Articular chondrocyte of knee joint (primary cell): ENCODE data around the gene BTNL2. TPM values are rescaled to one million over a fixed set of nuclear protein-coding genes. Genes with fewer than 3 reads are reported as not detected.

Experiments used
- small RNA-seq: library from RNA; depleted of rRNA; stranded (forward); fragments of <200 nt; gene quantifications from one replicate; pipeline ENCODE3, GENCODE V24; 2012
- total RNA-seq: library from RNA; depleted of rRNA; stranded (reverse); fragments of >200 nt; gene quantifications from 2 replicates; pipeline ENCODE4 v1.2.3, GENCODE V29; 2012

BTNL2 gene, protein sequence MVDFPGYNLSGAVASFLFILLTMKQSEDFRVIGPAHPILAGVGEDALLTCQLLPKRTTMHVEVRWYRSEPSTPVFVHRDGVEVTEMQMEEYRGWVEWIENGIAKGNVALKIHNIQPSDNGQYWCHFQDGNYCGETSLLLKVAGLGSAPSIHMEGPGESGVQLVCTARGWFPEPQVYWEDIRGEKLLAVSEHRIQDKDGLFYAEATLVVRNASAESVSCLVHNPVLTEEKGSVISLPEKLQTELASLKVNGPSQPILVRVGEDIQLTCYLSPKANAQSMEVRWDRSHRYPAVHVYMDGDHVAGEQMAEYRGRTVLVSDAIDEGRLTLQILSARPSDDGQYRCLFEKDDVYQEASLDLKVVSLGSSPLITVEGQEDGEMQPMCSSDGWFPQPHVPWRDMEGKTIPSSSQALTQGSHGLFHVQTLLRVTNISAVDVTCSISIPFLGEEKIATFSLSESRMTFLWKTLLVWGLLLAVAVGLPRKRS
- total RNA-seq = not detected in 2 replicates

GRCh38 chr6:32406857-32407256, at the start of gene BTNL2:
Gene BTNL2, minus strand, starts transcription at chr6:32407181. Its CDS starts 58 bp downstream, at chr6:32407123.

GRCh38 chr6:32439602-32440214, 32.7 kb upstream of the BTNL2 start, which contains the start of gene HLA-DRA:
Gene HLA-DRA, plus strand, starts transcription at chr6:32439887. Its CDS starts 64 bp downstream, at chr6:32439951.

GRCh38 chr6:32371803-32372202, 35.2 kb downstream of the BTNL2 start, which contains the start of gene TSBP1:
Gene TSBP1, minus strand, starts transcription at chr6:32371903. Its CDS starts 197 bp downstream, at chr6:32371706.

Small RNAs within 50 kb of the gene (small RNA-seq; reads per million reads assigned to genes)
- not detected for gene RNU6-603P

Other genes starting within 250 kb of the BTNL2 start
- 0.86 and 1.7 TPM in 2 replicates for gene EGFL8, start 242.6 kb downstream of the BTNL2 start, total RNA-seq
- 26.8 and 31.0 TPM in 2 replicates for gene AGPAT1, start 231.1 kb downstream of the BTNL2 start, total RNA-seq
- 23.9 and 32.4 TPM in 2 replicates for gene RNF5, start 228.8 kb downstream of the BTNL2 start, total RNA-seq
- gene AGER, start 222.9 kb downstream of the BTNL2 start, total RNA-seq = 0.54 and 0.78 TPM in 2 replicates
- 17.1 and 20.8 TPM in 2 replicates for gene PBX2, start 217.0 kb downstream of the BTNL2 start, total RNA-seq
- gene GPSM3, start 214.5 kb downstream of the BTNL2 start, total RNA-seq = 0.86 and 1.0 TPM in 2 replicates
- 0.65 and 1.1 TPM in 2 replicates for gene NOTCH4, start 183.1 kb downstream of the BTNL2 start, total RNA-seq
- not detected in 2 replicates for gene TSBP1, start 35.3 kb downstream of the BTNL2 start, total RNA-seq
- 0.26 and 2.3 TPM in 2 replicates for gene HLA-DRA, start 32.7 kb upstream of the BTNL2 start, total RNA-seq
- 0.32 TPM in 1 of 2 replicates, not detected in the other for gene HLA-DRB5, start 123.1 kb upstream of the BTNL2 start, total RNA-seq
- gene HLA-DRB1, start 182.7 kb upstream of the BTNL2 start, total RNA-seq = 0.86 TPM in 1 of 2 replicates, not detected in the other
- gene HLA-DQA1, start 230.2 kb upstream of the BTNL2 start, total RNA-seq = not detected in 2 replicates